Measurements from ENCODE around the gene UTP4. TPM values are rescaled to one million over a fixed set of nuclear protein-coding genes. Genes with fewer than 3 reads are reported as not detected.

Gene UTP4
- total and polyA plus RNA-seq, 11 donors, result 11.8 to 38.2 (median 28.3) TPM

GRCh38 chr16:69157196-69157595 lies 24.7 kb downstream of the UTP4 start:
- intact Hi-C loops (cut with DNase I), result no loop called here
- DNase-seq, result no peak

GRCh38 chr16:69160192-69160591 lies 27.7 kb downstream of the UTP4 start:
- H3K4me1 ChIP-seq, result no peaks in the 10 kb centered on the region
- intact Hi-C loops (cut with DNase I), result no loop called here
- TF ChIP-seq CTCF (IDR thresholded peaks at IDR 0.05) (no peak), POLR2A (IDR thresholded peaks at IDR 0.05) (no peak)
- WGBS, 4 donors, result 89 to 100% (median 96%) methylated on average over 1 of the region's 1 CpG
- ATAC-seq (no peak), DNase-seq (no peak)
- H3K4me3 ChIP-seq, result no peak overlapping the region
- no peak overlapping the region for H3K27ac ChIP-seq
- H3K9me3 ChIP-seq, result no peaks in the 10 kb centered on the region
- no peaks in the 10 kb centered on the region for H3K27me3 ChIP-seq
- H3K36me3 ChIP-seq, result peaks cover 0 to 95% (median 89%) of the 10 kb centered on the region in 9 donors

More at GRCh38 chr16:69157196-69157595, 24.7 kb downstream of the UTP4 start:
- H3K27ac ChIP-seq, result no peak overlapping the region
- no peak overlapping the region for H3K4me3 ChIP-seq
- WGBS, 4 donors, result 80 to 89% (median 84%) methylated on average over 3 of the region's 3 CpGs
- peaks cover 0 to 98% (median 93%) of the 10 kb centered on the region in 9 donors for H3K36me3 ChIP-seq
- no peaks in the 10 kb centered on the region for H3K27me3 ChIP-seq
- no peaks in the 10 kb centered on the region for H3K9me3 ChIP-seq
- no peak for ATAC-seq
- no peaks in the 10 kb centered on the region for H3K4me1 ChIP-seq
- TF ChIP-seq POLR2A (IDR thresholded peaks at IDR 0.05) (no peak), CTCF (IDR thresholded peaks at IDR 0.05) (no peak)

- TF ChIP-seq POLR2A (IDR thresholded peaks at IDR 0.05), result no peak
- no peak for TF ChIP-seq CTCF (IDR thresholded peaks at IDR 0.05)
- intact Hi-C loops (cut with DNase I), result no loop called here
- no peaks in the 10 kb centered on the region for H3K27me3 ChIP-seq
- peaks cover 0 to 14% (median 0%) of the 10 kb centered on the region in 12 donors for H3K4me1 ChIP-seq
- no peak overlapping the region for H3K4me3 ChIP-seq
- ATAC-seq (no peak), DNase-seq (no peak)
- peaks cover 0 to 95% (median 83%) of the 10 kb centered on the region in 9 donors for H3K36me3 ChIP-seq
- no peaks in the 10 kb centered on the region for H3K9me3 ChIP-seq
- WGBS, 4 donors, result 94 to 98% (median 96%) methylated on average over 6 of the region's 6 CpGs
- H3K27ac ChIP-seq, result no peak overlapping the region
Observed at GRCh38 chr16:69165584-69165983, 33.1 kb downstream of the UTP4 start.

GRCh38 chr16:69166221-69166833 lies 33.9 kb downstream of the UTP4 start:
- Histone ChIP-seq H3K27ac (no peak overlapping the region), H3K4me3 (no peak overlapping the region), H3K4me1 (peaks cover 0 to 19% (median 0%) of the 10 kb centered on the region in 12 donors), H3K27me3 (no peaks in the 10 kb centered on the region), H3K9me3 (no peaks in the 10 kb centered on the region), H3K36me3 (peaks cover 0 to 87% (median 76%) of the 10 kb centered on the region in 9 donors)
- 53 to 72% (median 61%) methylated on average over 8 of the region's 8 CpGs for WGBS, 4 donors
- TF ChIP-seq POLR2A (IDR thresholded peaks at IDR 0.05) (no peak), CTCF (IDR thresholded peaks at IDR 0.05) (no peak)
- intact Hi-C loops (cut with DNase I), result no loop called here
- DNase-seq, result no peak
- ATAC-seq, result peak in 1 of 4 donors; percentile 15

Data from heart left ventricle (tissue), 16 donors.